Amygdala (tissue), 56 donors: Measurements from ENCODE around the gene NFYC.
A peak's percentile ranks its signal among the peaks of the same experiment; 100 is the strongest.
"Not testable (repeated sequence)": the region's sequence is repeated elsewhere in the genome, so short reads cannot be mapped to it uniquely, and the experiment has no call there.

Source experiments
- DNase-seq, 56 donors: peaks; one replicate each; lab custom pipeline; 2025; lab: John Stamatoyannopoulos, UW

Gene NFYC

GRCh38 chr1:40704817-40705733, 13.6 kb downstream of the NFYC start:
- no peak for DNase-seq

GRCh38 chr1:40706626-40707025, 15.1 kb downstream of the NFYC start:
- DNase-seq: no peak

GRCh38 chr1:40708750-40709099, 17.2 kb downstream of the NFYC start:
- DNase-seq: peak in 2 of 56 donors; percentile 38 to 55

GRCh38 chr1:40709100-40709801, 17.7 kb downstream of the NFYC start:
- peak in 55 of 56 donors; percentile 3 to 95 (median 70) for DNase-seq

GRCh38 chr1:40709802-40710278, 18.3 kb downstream of the NFYC start:
- DNase-seq: no peak

GRCh38 chr1:40710581-40711315, 19.2 kb downstream of the NFYC start:
- DNase-seq: peak in 7 of 56 donors; percentile 1 to 32 (median 6)

GRCh38 chr1:40711465-40712404, 20.2 kb downstream of the NFYC start:
- no peak for DNase-seq

- no peak for DNase-seq
These were observed 21.0 kb downstream of the NFYC start for GRCh38 chr1:40712405-40712944.

GRCh38 chr1:40712997-40713396, 21.5 kb downstream of the NFYC start:
- DNase-seq: no peak

- no peak for DNase-seq
These were observed 24.1 kb downstream of the NFYC start for GRCh38 chr1:40715491-40716059.

GRCh38 chr1:40717065-40717464, 25.6 kb downstream of the NFYC start:
- no peak for DNase-seq

- no peak for DNase-seq
These were observed 26.5 kb downstream of the NFYC start for GRCh38 chr1:40717955-40718354.

GRCh38 chr1:40720493-40720892, 29.0 kb downstream of the NFYC start:
- DNase-seq: no peak

- no peak for DNase-seq
These were observed 31.1 kb downstream of the NFYC start for GRCh38 chr1:40722622-40723021.

- DNase-seq: no peak
These were observed 31.9 kb downstream of the NFYC start for GRCh38 chr1:40723196-40723955.

- DNase-seq: not testable (repeated sequence)
These were observed 36.2 kb downstream of the NFYC start for GRCh38 chr1:40727662-40728061.

- DNase-seq: not testable (repeated sequence)
These were observed 37.9 kb downstream of the NFYC start for GRCh38 chr1:40729316-40729862.

- DNase-seq: no peak
These were observed 41.3 kb downstream of the NFYC start for GRCh38 chr1:40732756-40733301.
